PC-3 (cell line): ENCODE measurements around the gene DOCK4.

ENCODE experiments used
- CTCF ChIP-seq: fragments of 300-600 bp; sonication (generic); conservative IDR thresholded peaks from 2 replicates; pipeline ENCODE4 v1.5.1; 2017; ENCODE audit warnings: antibody characterized with exemption, low read depth, mild to moderate bottlenecking, low read length
- EZH2 ChIP-seq: fragments of 300-600 bp; sonication (generic); IDR thresholded peaks from one replicate; pipeline ENCODE4 v1.6.1; 2017; ENCODE audit warnings: antibody characterized with exemption, mild to moderate bottlenecking, low read length; ENCODE audit not compliant: unreplicated experiment
- EZH2phosphoT487 ChIP-seq: fragments of 300-600 bp; sonication (generic); IDR thresholded peaks from 2 replicates; pipeline ENCODE4 v1.6.1; 2018; ENCODE audit warnings: mild to moderate bottlenecking, antibody characterized with exemption, low read length, borderline replicate concordance

- TF ChIP-seq CTCF (no peak), EZH2 (no peak), EZH2phosphoT487 (no peak)
Measured at GRCh38 chr7:112053737-112054069, 152.5 kb downstream of the DOCK4 start.
